Stimulated activated CD8-positive, alpha-beta memory T cell treated with anti-CD3 and anti-CD28 coated beads, Interleukin-2, amount 100 ng/mL, for 1 hour (primary cell): ENCODE data around the gene IL15RA.
"Not testable (repeated sequence)": the region's sequence is repeated elsewhere in the genome, so short reads cannot be mapped to it uniquely, and the experiment has no call there.

ENCODE experiments used
- DNase-seq, 2 donors: peaks; one replicate each; pipeline ENCODE4 v3.0.0-alpha.2; 2020; ENCODE audit warnings: low read depth in 2 of 2

IL15RA gene

DNA sequence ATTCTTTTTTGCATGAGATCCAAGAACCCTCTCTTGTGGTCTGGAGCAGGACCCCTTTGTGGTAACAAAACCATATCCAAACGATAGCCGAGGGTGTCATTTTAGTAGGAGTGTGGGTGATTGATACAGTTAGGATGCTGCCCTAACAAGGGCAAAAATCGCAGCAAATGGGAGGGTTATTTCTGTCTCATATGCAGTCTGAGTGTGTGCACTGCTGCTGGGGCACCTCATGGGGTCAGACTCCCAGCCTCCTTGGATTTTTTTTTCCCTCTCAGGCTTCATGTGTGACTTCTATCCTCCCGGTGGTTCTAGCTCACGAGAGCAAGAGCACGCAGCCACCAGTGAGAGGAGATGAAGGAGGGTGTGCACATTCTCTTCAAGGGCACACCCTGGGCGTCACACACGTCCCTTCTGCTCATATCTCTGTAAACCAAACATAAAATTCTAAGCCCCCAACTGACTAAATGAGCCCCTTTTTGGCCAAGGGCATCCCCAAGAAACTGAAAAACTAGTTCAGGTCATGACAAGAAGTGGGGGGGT is 28.6 kb upstream of the IL15RA start:
- DNase-seq = no peak

- DNase-seq = not testable (repeated sequence)
Measured at GRCh38 chr10:6005161-6005804, 27.9 kb upstream of the IL15RA start.

- DNase-seq = no peak
Measured at GRCh38 chr10:6002809-6003510, 25.6 kb upstream of the IL15RA start.

GRCh38 chr10:5999440-6000165 is 22.3 kb upstream of the IL15RA start:
- no peak for DNase-seq

GRCh38 chr10:5996696-5997095 is 19.4 kb upstream of the IL15RA start:
- no peak for DNase-seq

- no peak for DNase-seq
Measured at GRCh38 chr10:5992398-5992797, 15.1 kb upstream of the IL15RA start.

DNA sequence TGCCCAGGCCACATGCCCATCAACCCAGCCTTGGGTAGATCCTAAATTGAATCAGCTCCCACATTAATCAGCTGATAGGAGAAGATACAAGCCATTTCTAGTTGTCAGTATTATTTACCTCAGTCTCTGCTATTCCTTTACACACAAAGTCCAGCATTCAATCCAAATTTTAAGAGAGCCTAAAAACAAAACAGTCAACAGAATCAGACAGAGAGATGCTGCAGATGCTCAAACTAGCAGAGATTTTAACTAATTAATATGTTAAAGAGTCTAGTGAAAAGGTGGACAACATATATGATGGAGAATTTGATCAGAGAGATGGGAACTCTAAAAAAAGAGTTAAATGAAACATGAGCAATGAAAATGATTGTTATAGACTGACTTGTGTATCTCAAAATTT is 14.4 kb upstream of the IL15RA start:
- DNase-seq = no peak

DNA sequence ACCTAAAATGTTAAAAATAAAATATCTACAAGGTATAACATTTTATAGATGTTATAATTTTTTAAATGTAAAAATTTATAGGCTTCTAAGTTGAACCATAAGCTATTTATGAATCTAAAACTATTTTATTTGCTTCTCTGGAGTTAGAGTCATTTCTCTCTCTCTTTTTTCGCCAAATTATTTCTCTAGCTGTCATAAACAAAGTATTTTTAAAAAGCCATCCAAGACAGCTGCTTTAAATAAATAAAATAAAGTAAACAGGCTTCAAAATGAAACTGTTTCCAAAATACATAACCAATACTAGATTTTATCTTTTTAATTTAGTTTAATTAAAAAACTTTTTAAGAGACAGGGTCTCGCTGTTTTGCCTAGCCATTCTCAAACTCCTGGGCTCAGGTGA is 12.4 kb upstream of the IL15RA start:
- DNase-seq = no peak

DNA sequence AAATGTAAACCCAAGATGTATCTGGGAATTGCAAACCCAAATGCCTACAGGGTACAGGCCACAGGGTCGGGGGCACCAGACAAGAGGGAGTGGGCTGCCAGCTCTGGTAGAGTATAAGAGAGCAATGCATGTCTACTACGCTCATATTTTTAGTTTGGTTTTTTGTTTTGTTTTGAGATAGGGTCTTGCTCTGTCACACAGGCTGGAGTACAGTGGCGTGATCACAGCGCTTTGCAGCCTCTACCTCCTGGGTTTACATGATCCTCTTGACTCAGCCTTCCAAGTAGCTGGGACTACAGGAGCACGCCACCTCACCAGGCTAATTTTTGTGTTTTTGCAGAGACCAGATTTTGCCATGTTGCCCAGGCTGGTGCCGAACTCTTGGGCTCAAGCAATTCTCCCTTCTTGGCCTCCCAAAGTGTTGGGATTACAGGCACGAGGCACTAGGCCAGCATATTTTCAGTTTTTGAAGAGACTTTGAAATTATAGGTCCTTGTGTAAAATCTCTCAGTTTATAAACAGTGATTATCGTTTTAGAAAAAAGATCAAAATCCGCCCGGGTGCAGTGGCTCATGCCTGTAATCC is 11.1 kb upstream of the IL15RA start:
- DNase-seq = no peak

DNA sequence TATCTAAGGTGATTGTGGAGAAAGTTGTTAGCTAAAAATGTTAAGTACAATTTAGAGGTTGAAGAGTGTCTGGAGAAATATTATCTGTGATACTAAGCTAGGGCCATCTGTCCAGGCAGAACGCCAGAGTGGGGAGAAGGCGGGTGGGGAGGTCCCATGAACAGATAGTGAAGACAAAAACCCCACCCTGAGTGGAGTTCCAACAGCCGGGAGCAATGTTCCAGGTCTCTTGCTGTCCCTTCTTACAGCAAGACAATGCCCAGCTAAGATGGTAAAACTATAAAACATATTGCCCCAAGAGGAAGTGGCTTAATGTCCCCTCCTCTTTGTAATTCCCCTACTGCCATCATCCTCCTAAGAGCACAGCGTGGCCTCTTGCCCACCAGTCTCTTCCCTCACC is 10.4 kb upstream of the IL15RA start:
- no peak for DNase-seq

DNA sequence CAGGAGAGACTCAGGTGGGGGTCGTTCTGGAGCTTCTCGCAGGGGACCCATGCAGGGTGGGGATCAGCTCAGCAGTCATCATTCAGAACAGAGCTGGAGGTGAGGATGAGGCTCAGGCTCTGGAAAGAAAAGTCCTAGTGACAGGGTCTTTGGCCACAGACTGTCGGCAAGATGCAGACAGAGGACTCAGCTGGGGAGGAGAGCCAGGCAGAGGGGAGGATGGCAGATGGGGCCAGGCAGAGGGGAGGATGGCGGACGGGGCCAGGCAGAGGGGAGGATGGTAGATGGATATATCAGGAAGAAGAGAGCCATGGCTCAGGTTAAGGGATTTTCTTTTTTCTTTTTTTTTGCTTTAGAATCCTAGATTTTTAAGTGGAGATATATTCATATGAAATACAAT is 7.7 kb upstream of the IL15RA start:
- DNase-seq = no peak

DNA sequence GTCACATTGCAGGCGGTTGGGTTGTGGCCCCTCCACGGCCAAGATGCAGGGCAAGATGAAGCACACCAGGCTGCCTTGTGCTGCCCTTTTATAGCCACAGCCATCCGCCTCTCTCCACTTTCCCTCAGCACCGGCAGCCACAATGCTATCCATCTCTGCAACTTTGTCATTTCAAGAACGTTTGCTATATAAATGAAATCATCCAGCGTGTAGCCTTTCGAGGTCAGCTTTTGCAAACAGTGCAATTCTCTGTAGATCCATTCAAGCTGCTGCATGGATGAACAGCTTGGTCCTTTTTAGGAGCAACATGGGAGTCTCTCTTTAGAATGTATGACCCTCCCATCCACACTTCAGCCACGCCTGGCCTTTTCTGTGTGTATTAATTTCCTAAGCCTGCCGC is 6.4 kb upstream of the IL15RA start:
- no peak for DNase-seq

DNA sequence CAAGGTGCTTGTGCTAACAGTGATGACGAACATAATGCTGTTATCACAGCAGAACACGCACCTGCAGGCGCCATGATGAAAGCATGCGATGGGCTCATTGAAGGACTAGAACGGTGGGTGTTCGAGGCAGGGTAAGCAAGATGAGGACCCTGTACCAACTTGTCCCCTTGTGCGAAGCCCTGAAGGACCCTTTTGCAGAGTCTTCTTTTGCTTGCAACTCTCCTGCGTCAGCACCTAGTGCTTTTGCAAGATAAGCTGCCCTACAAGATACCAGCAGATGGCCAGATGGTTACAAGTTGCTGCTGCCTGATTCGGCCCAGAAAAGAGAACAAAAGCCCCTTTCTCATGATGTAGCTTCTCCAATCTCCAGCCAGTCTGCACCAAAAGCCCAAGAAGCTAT is 4.2 kb upstream of the IL15RA start:
- DNase-seq = no peak

GRCh38 chr10:5978230-5978489 is 817 bp upstream of the IL15RA start:
- no peak for DNase-seq

GRCh38 chr10:5976512-5977470 is 552 bp downstream of the IL15RA start:
- DNase-seq = peak in 1 of 2 donors; percentile 11

GRCh38 chr10:5975641-5976473 is 1.5 kb downstream of the IL15RA start:
- peak; percentile 19 to 20 for DNase-seq

DNA sequence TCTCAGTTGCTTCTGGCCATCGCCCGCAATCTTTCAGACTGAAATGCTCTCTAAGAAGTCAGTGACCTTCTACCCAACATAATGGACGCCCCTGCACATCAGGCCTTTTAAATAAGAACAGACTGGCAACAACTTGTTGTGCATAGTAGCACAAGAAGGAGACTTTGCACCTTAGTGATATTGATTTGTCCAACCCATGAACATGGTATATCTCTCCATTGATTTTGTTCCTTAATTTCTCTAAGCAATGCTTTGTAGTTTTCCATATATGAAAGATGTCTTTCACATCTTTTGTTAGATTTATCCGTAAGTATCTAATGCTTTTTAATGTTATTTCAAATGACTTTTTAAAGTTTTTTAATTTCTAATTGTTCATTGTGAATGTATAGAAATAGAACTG is 4.3 kb downstream of the IL15RA start:
- no peak for DNase-seq

- no peak for DNase-seq
Measured at GRCh38 chr10:5971886-5972285, 5.5 kb downstream of the IL15RA start.

DNA sequence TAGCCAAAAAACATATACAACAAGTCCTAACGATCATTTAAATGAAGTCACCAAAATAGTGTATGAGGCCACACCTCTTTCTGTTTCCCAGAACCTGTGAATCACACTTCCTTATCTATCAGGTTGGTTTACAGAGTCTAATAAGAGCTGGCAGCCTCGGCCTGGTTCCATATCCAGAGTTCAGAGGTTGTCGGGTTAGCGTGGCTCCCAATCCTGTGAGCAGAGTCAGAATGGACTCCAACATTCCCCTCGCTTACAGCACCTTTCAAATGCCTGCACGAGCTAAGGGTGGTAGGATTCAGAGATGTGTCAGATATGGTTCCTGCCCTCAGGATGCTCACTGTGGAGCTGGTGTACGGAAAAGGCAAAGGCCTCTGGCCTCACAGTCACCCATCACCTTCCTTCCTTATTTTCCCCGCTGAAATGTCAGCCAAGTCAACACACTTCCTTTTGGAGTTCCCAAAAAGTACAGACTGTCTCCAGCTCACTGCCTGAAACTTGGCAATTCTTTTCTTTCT is 6.0 kb downstream of the IL15RA start:
- no peak for DNase-seq

DNA sequence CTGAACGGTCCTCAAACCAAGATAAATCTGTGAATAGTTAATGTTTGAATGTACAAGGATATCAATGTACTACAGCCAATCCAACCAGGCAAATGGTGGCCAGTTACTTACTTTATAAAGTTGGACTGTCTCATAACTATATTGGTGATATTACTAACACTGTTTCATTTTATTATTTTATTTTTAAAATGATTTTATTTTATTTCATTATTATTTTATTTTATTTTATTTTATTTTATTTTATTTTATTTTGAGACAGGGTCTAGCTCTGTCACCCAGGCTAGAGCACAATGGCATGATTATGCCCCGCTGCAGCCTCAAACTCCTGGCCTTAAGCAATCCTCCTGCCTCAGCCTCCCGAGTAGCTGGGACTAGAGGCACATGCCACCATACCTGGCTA is 6.8 kb downstream of the IL15RA start:
- DNase-seq = no peak
